KOPT-K1 (cell line): ENCODE data around the gene KCTD21.

Source experiments
- H3K27ac ChIP-seq: fragments of 200-600 bp; sonication (generic); 2 replicates; pipeline ENCODE4 v1.5.1; 2016; ENCODE audit warnings: antibody characterized with exemption, mild to moderate bottlenecking, low read depth, low read length; ENCODE audit not compliant: poor library complexity, severe bottlenecking
- H3K36me3 ChIP-seq: fragments of 200-600 bp; sonication (generic); 2 replicates; pipeline ENCODE4 v1.5.1; 2017; ENCODE audit warnings: antibody characterized with exemption, mild to moderate bottlenecking, low read length, moderate library complexity; ENCODE audit not compliant: insufficient read depth
- H3K9me3 ChIP-seq: fragments of 200-600 bp; sonication (generic); 2 replicates; pipeline ENCODE4 v1.5.1; 2017; ENCODE audit warnings: antibody characterized with exemption, low read length, mild to moderate bottlenecking; ENCODE audit not compliant: insufficient read depth, poor library complexity, severe bottlenecking

KCTD21 gene

DNA sequence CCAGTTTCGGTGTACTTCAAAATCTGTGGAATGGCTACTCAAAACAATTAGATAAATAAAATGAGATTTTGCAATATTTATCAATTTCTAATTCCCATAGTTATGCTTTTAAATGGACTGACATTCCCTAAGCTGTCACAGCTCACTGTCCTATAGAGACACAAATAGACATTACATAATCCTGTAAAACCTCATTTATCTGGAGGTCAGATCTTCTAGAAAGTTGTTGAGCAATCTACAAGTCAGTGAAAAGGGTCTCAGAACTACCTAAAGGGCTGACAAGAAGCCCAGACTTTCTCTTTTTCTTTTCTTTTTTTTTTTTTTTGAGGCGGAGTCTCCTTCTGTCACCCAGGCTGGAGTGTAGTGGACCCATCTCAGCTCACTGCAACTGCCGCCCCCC lies 61.0 kb downstream of the KCTD21 start:
- Histone ChIP-seq H3K27ac (no peak overlapping the region), H3K36me3 (peaks cover 31% of the 10 kb centered on the region), H3K9me3 (no peaks in the 10 kb centered on the region)
